Spleen (tissue), 11 donors: Measurements from ENCODE around the gene SOX30. TPM values are rescaled to one million over a fixed set of nuclear protein-coding genes. Genes with fewer than 3 reads are reported as not detected.
A peak's percentile ranks its signal among the peaks of the same experiment; 100 is the strongest.
"Not testable (repeated sequence)": the region's sequence is repeated elsewhere in the genome, so short reads cannot be mapped to it uniquely, and the experiment has no call there.

Source experiments
- DNase-seq: peaks from one replicate; pipeline ENCODE4 v3.0.0-alpha.2; 2020
- H3K27ac ChIP-seq, 8 donors: fragments of 200-600 bp; sonication (generic) in 7 of 8; 1 replicate in 4 of 8; 2 replicates in 4 of 8; pipeline versions ENCODE4 v1.5.0 to v1.8.0; 2016 to 2021; ENCODE audit warnings: inconsistent platforms in 4 of 8, mild to moderate bottlenecking in 4 of 8, moderate library complexity in 1 of 8
- H3K27me3 ChIP-seq, 7 donors: fragments of 200-600 bp; sonication (generic) in 6 of 7; replicated peaks in 1 of 7; 1 replicate in 4 of 7; 2 replicates in 3 of 7; pipeline versions ENCODE4 v1.5.0 to v1.8.0; 2016 to 2021; ENCODE audit warnings: inconsistent platforms in 3 of 7, mild to moderate bottlenecking in 1 of 7
- H3K36me3 ChIP-seq, 6 donors: fragments of 200-600 bp; sonication (generic) in 5 of 6; 1 replicate in 4 of 6; 2 replicates in 2 of 6; pipeline versions ENCODE4 v1.5.0 to v1.8.0; 2016 to 2021; ENCODE audit warnings: inconsistent platforms in 2 of 6
- H3K4me1 ChIP-seq, 6 donors: fragments of 200-600 bp; sonication (generic) in 5 of 6; 1 replicate in 3 of 6; 2 replicates in 3 of 6; pipeline versions ENCODE4 v1.5.0 to v1.8.0; 2016 to 2021; ENCODE audit warnings: inconsistent platforms in 3 of 6
- H3K4me3 ChIP-seq, 8 donors: fragments of 200-600 bp; sonication (generic) in 7 of 8; 1 replicate in 4 of 8; 2 replicates in 4 of 8; pipeline versions ENCODE4 v1.5.0 to v1.8.0; 2016 to 2021; ENCODE audit warnings: inconsistent platforms in 4 of 8, mild to moderate bottlenecking in 4 of 8, moderate library complexity in 2 of 8
- H3K9me3 ChIP-seq, 8 donors: fragments of 200-600 bp; sonication (generic) in 7 of 8; 1 replicate in 4 of 8; 2 replicates in 4 of 8; pipeline versions ENCODE4 v1.5.0 to v1.8.0; 2016 to 2021; ENCODE audit warnings: inconsistent platforms in 4 of 8
- CTCF ChIP-seq, 11 experiments: fragments of 200-600 bp in 7 of 11; fragments of 450-650 bp in 4 of 11; sonication (generic) in 4 of 11; IDR thresholded peaks in 8 of 11; conservative IDR thresholded peaks in 3 of 11; 1 replicate in 7 of 11; 2 replicates in 4 of 11; pipeline versions ENCODE4 v1.4.0 to v1.8.0; 2016 to 2021; ENCODE audit warnings: antibody characterized with exemption in 11 of 11, inconsistent platforms in 4 of 11, mild to moderate bottlenecking in 1 of 11
- POLR2A ChIP-seq, 3 donors: fragments of 450-650 bp; IDR thresholded peaks; one replicate each; pipeline ENCODE4 v1.5.1; 2017; ENCODE audit warnings: antibody characterized with exemption in 3 of 3, mild to moderate bottlenecking in 1 of 3
- POLR2AphosphoS5 ChIP-seq, 3 donors: sonication (generic); formaldehyde crosslinking; IDR thresholded peaks; one replicate each; pipeline ENCODE4 v1.5.1; 2017; ENCODE audit warnings: antibody characterized with exemption in 3 of 3
- WGBS, 5 donors: extraction: QIAGEN DNeasy Blood & Tissue Kit in 3 of 5; methylation state at CpG; one replicate each; pipeline versions ENCODE4 v1.1.5 to v1.1.7; 2013 to 2018; 5-methylcytosine and 5-hydroxymethylcytosine counted together
- intact Hi-C: fragments of 100-400 bp; cut with DNase I; formaldehyde crosslinking; loops from one replicate; pipeline ENCODE4 v1.15.0; 2023; ENCODE audit warnings: low total_unique reads
- polyA plus RNA-seq, 3 donors: library from polyadenylated mRNA; stranded (reverse); fragments of 200-250 nt; gene quantifications; one replicate each; pipeline ENCODE4 v1.2.1, GENCODE V29; 2013
- total RNA-seq, 7 donors: library from RNA; depleted of rRNA in 3 of 7; stranded (reverse); fragments of >200 nt in 3 of 7; fragmentation: NEBNext Ultra II Directional in 4 of 7; extraction: Animal tissue kit (Norgen Biotek cat#: 25700) in 4 of 7; gene quantifications; one replicate each; pipeline versions ENCODE4 v1.1.0 to v1.2.1, GENCODE V29; 2016 to 2021
- donor health status: healthy with polysubstance abuse.
- donor health status: DM: no; HTN: no; CAD: no; lungs with moderate emphysema.
- donor health status: DM: no; HTN: no; CAD: no.
- donor health status: Bipolar disorder and iron deficiency.
- donor health status: healthy.
- donor health status: DM: no; HTN: no; CAD: no.
- donor health status: DM: yes; HTN: yes; CAD: no.

Gene SOX30
- total and polyA plus RNA-seq, 10 donors: 0.02 to 0.27 (median 0.16) TPM; not detected in 2

GRCh38 chr5:157689942-157690689, 37.9 kb upstream of the SOX30 start:
- DNase-seq: peak; percentile 78
- Histone ChIP-seq H3K27ac (peak overlapping the region in 1 of 8 donors; percentile 21), H3K27me3 (peaks cover 0 to 8% (median 0%) of the 10 kb centered on the region in 7 donors), H3K4me3 (peak overlapping the region in 2 of 8 donors; percentile 8 to 39), H3K4me1 (peaks cover 0 to 7% (median 0%) of the 10 kb centered on the region in 6 donors), H3K36me3 (no peaks in the 10 kb centered on the region), H3K9me3 (no peaks in the 10 kb centered on the region)
- WGBS, 5 donors: 61 to 70% (median 62%) methylated on average over 41 to 52 of the region's 52 CpGs
- intact Hi-C loops: no loop called here
- no peak for TF ChIP-seq POLR2A (IDR thresholded peaks at IDR 0.05)
- peak in 5 of 11 experiments; percentile 22 to 47 (median 26) for TF ChIP-seq CTCF (IDR thresholded peaks at IDR 0.05 in 8 of 11, conservative IDR thresholded peaks at IDR 0.05 in 3 of 11)
- TF ChIP-seq POLR2AphosphoS5 (IDR thresholded peaks at IDR 0.05): peak in 2 of 3 donors; percentile 16 to 29

- peaks cover 0 to 8% (median 0%) of the 10 kb centered on the region in 7 donors for H3K27me3 ChIP-seq
- H3K36me3 ChIP-seq: no peaks in the 10 kb centered on the region
- no peak for TF ChIP-seq CTCF (IDR thresholded peaks at IDR 0.05 in 8 of 11, conservative IDR thresholded peaks at IDR 0.05 in 3 of 11)
- TF ChIP-seq POLR2A (IDR thresholded peaks at IDR 0.05): no peak
- TF ChIP-seq POLR2AphosphoS5 (IDR thresholded peaks at IDR 0.05): no peak
- no peak overlapping the region for H3K4me3 ChIP-seq
- H3K27ac ChIP-seq: no peak overlapping the region
- WGBS, 5 donors: 95 to 100% (median 97%) methylated on average over 1 of the region's 1 CpG
- intact Hi-C loops: no loop called here
- H3K9me3 ChIP-seq: no peaks in the 10 kb centered on the region
- DNase-seq: no peak
- peaks cover 0 to 7% (median 0%) of the 10 kb centered on the region in 6 donors for H3K4me1 ChIP-seq
Measured at GRCh38 chr5:157687198-157687554, 34.9 kb upstream of the SOX30 start.

- intact Hi-C loops: not testable (repeated sequence)
- 88 to 95% (median 91%) methylated on average over 13 to 14 of the region's 14 CpGs for WGBS, 5 donors
Measured at GRCh38 chr5:157686276-157687197, 34.3 kb upstream of the SOX30 start.

GRCh38 chr5:157682257-157682656, 30.0 kb upstream of the SOX30 start:
- no peaks in the 10 kb centered on the region for H3K9me3 ChIP-seq
- no peak overlapping the region for H3K4me3 ChIP-seq
- H3K4me1 ChIP-seq: no peaks in the 10 kb centered on the region
- no peak for DNase-seq
- no peaks in the 10 kb centered on the region for H3K27me3 ChIP-seq
- no peak overlapping the region for H3K27ac ChIP-seq
- intact Hi-C loops: no loop called here
- H3K36me3 ChIP-seq: no peaks in the 10 kb centered on the region
- 58 to 89% (median 78%) methylated on average over 3 of the region's 3 CpGs for WGBS, 5 donors
- TF ChIP-seq POLR2AphosphoS5 (IDR thresholded peaks at IDR 0.05) (no peak), CTCF (IDR thresholded peaks at IDR 0.05 in 8 of 11, conservative IDR thresholded peaks at IDR 0.05 in 3 of 11) (no peak), POLR2A (IDR thresholded peaks at IDR 0.05) (no peak)

More at GRCh38 chr5:157686276-157687197, 34.3 kb upstream of the SOX30 start:
- H3K9me3 ChIP-seq, H3K27ac ChIP-seq, H3K4me1 ChIP-seq, H3K4me3 ChIP-seq, DNase-seq, H3K27me3 ChIP-seq, H3K36me3 ChIP-seq: not testable (repeated sequence)
